B cell (primary cell): ENCODE results near the gene SCARB2. TPM values are rescaled to one million over a fixed set of nuclear protein-coding genes. Genes with fewer than 3 reads are reported as not detected.

Source experiments
- ATAC-seq: fragments of 200-7000 bp; cut with Tn5 transposase; one replicate; pipeline ENCODE4 v1.10.0; 2021; ENCODE audit warnings: low read depth, mild to moderate bottlenecking, moderate number of reproducible peaks, moderate library complexity
- CTCF ChIA-PET: fragments of 350-600 bp; sonication (Branson Sonifier 250); formaldehyde crosslinking; loops from one replicate; lab custom pipeline; 2021; ENCODE audit warnings: antibody characterized with exemption, inconsistent platforms; lab: Charles Lee
- POLR2A ChIA-PET: fragments of 350-600 bp; sonication (Branson Sonifier 250); formaldehyde crosslinking; loops from one replicate; lab custom pipeline; 2021; ENCODE audit warnings: antibody characterized with exemption; lab: Charles Lee
- DNase-seq: peaks from one replicate; pipeline ENCODE4 v3.0.0; 2013
- H2AFZ ChIP-seq: 2 replicates; pipeline ENCODE4 v1.6.1; 2012; ENCODE audit warnings: mild to moderate bottlenecking, low read depth, low read length; ENCODE audit not compliant: insufficient read depth, poor library complexity, severe bottlenecking
- H3K27ac ChIP-seq, 2 donors: 1 replicate in 1 of 2; 2 replicates in 1 of 2; pipeline ENCODE4 v1.5.1; 2012 to 2013; ENCODE audit warnings: low read length in 2 of 2, mild to moderate bottlenecking in 2 of 2, moderate library complexity in 1 of 2
- H3K27me3 ChIP-seq, 4 experiments: fragments of 200-600 bp in 1 of 4; sonication (generic) in 1 of 4; replicated peaks in 1 of 4; 1 replicate in 2 of 4; 2 replicates in 2 of 4; pipeline versions ENCODE4 v1.6.1 to v1.7.0; 2013 to 2016; ENCODE audit warnings: low read length in 3 of 4, mild to moderate bottlenecking in 2 of 4, mixed read lengths in 1 of 4, moderate library complexity in 1 of 4; ENCODE audit not compliant: insufficient read depth in 4 of 4, control insufficient read depth in 3 of 4; ENCODE audit errors: control extremely low read depth in 1 of 4
- H3K36me3 ChIP-seq, 2 experiments: replicated peaks in 1 of 2; 1 replicate in 1 of 2; 2 replicates in 1 of 2; pipeline versions ENCODE4 v1.6.1 to v1.7.1; 2013; ENCODE audit warnings: low read length in 1 of 2; ENCODE audit not compliant: insufficient read depth in 2 of 2, control insufficient read depth in 1 of 2; ENCODE audit errors: control extremely low read depth in 1 of 2, extremely low read depth in 1 of 2
- H3K4me1 ChIP-seq, 2 donors: fragments of 200-600 bp in 1 of 2; sonication (generic) in 1 of 2; 1 replicate in 1 of 2; 2 replicates in 1 of 2; pipeline versions ENCODE4 v1.5.1 to v1.6.1; 2013 to 2017; ENCODE audit warnings: low read length in 2 of 2; ENCODE audit not compliant: control insufficient read depth in 2 of 2, insufficient read depth in 2 of 2
- H3K4me2 ChIP-seq: replicated peaks from 2 replicates; pipeline ENCODE3; 2012; ENCODE audit warnings: mild to moderate bottlenecking, low read depth, low read length; ENCODE audit not compliant: poor library complexity, severe bottlenecking
- H3K4me3 ChIP-seq, 5 experiments: fragments of 200-600 bp in 1 of 5; sonication (generic) in 1 of 5; 1 replicate in 3 of 5; 2 replicates in 2 of 5; pipeline versions ENCODE4 v1.5.1 to v1.7.0; 2011 to 2016; ENCODE audit warnings: low read length in 4 of 5, mild to moderate bottlenecking in 4 of 5, low read depth in 2 of 5, control low read depth in 1 of 5, moderate library complexity in 1 of 5; ENCODE audit not compliant: insufficient read depth in 1 of 5; ENCODE audit errors: control extremely low read depth in 1 of 5, extremely low read depth in 1 of 5
- H3K79me2 ChIP-seq: fragments of 200-600 bp; sonication (generic); one replicate; pipeline ENCODE4 v1.6.0; 2016; ENCODE audit warnings: low read length; ENCODE audit not compliant: control insufficient read depth, insufficient read depth
- H3K9ac ChIP-seq: fragments of 200-600 bp; sonication (generic); 2 replicates; pipeline ENCODE4 v1.6.1; 2017; ENCODE audit warnings: mild to moderate bottlenecking, low read length, moderate library complexity
- H3K9me3 ChIP-seq, 3 donors: one replicate each; pipeline versions ENCODE4 v1.6.1 to v1.7.1; 2013; ENCODE audit warnings: low read length in 2 of 3; ENCODE audit not compliant: control insufficient read depth in 2 of 3, insufficient read depth in 1 of 3; ENCODE audit errors: control extremely low read depth in 1 of 3
- H4K20me1 ChIP-seq: 2 replicates; pipeline ENCODE4 v1.6.0; 2012; ENCODE audit warnings: mild to moderate bottlenecking, low read length; ENCODE audit not compliant: insufficient read depth, control insufficient read depth, poor library complexity, severe bottlenecking
- H3K27ac Mint-ChIP-seq: one replicate; pipeline ENCODE4 v1.8.0; 2021; ENCODE audit warnings: mixed read lengths
- H3K27me3 Mint-ChIP-seq: one replicate; pipeline ENCODE4 v1.8.0; 2021; ENCODE audit warnings: mixed read lengths
- H3K4me1 Mint-ChIP-seq: one replicate; pipeline ENCODE4 v1.8.0; 2021; ENCODE audit warnings: mixed read lengths
- H3K4me3 Mint-ChIP-seq: one replicate; pipeline ENCODE4 v1.8.0; 2021; ENCODE audit warnings: mixed read lengths
- H3K9me3 Mint-ChIP-seq: one replicate; pipeline ENCODE4 v1.8.0; 2022; ENCODE audit warnings: mixed read lengths; ENCODE audit not compliant: insufficient read depth
- EZH2 ChIP-seq: IDR thresholded peaks from 2 replicates; pipeline ENCODE4 v1.6.1; 2012; ENCODE audit warnings: borderline replicate concordance, low read depth, mild to moderate bottlenecking, moderate library complexity, low read length; ENCODE audit not compliant: insufficient read depth, poor library complexity, severe bottlenecking
- WGBS: methylation state at CpG from one replicate; pipeline ENCODE4 v1.1.5; 2013; ENCODE audit warnings: missing lambda C conversion rate; ENCODE audit not compliant: insufficient coverage; 5-methylcytosine and 5-hydroxymethylcytosine counted together
- intact Hi-C: fragments of 100-400 bp; cut with micrococcal nuclease; formaldehyde crosslinking; loops from one replicate; pipeline ENCODE4 v1.10.0; 2022
- polyA plus RNA-seq: library from polyadenylated mRNA; depleted of rRNA; stranded (reverse); fragments of >200 nt; gene quantifications from 2 replicates; pipeline ENCODE4 v1.2.3, GENCODE V29; 2012
- total RNA-seq, 2 donors: library from RNA; stranded (reverse); fragments of 120-200 nt in 1 of 2; gene quantifications; 1 replicate in 1 of 2; 2 replicates in 1 of 2; pipeline versions ENCODE4 v1.2.3 to v1.2.4, GENCODE V29; 2013 to 2022
- TF ChIP-seq, protein P1 (sequence below): fragments of 200-600 bp; IDR thresholded peaks from one replicate; pipeline ENCODE4 v1.8.0; 2022; ENCODE audit warnings: antibody characterized with exemption, mild to moderate bottlenecking

Gene SCARB2
- total and polyA plus RNA-seq, 2 donors (not counting 1 experiment from before 2014, with no cell fraction given) = 7.8 to 30.3 TPM

DNA sequence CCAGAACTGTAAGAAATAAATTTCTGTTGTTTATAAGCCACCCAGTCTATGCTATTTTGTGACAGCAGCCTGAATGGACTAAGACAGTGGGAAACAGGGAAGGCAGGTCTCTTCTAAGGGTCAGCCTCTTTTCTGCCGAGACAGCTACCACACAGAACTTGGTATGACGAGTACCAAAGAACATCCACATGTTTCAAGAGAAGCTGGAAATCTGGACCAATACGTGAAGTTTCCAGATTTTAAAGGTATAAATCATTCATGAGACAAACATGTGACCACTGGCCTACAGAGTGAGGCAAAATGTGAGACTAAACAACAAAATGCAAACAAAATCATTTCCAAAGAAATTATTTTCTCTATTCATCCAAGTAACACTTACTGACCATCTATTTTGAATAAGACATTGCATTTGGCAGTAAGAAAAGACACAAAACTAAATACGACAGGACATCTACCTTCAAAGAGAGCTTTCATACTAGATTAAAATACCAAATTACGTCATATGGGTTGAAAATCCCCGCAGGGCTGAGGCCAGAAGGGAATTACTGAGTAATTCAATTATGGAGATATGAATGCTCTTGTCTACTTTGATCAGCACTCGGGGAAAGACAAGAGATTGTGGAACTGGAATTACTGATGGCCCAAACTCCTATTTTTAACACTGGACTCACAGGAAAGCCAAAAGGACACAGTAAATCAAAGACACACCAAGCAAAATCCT lies 7.2 kb downstream of the SCARB2 start:
- Histone ChIP-seq H3K9me3 (no peaks in the 10 kb centered on the region), H2AFZ (no peak overlapping the region), H3K4me3 (no peak overlapping the region), H3K27me3 (no peaks in the 10 kb centered on the region), H3K79me2 (peaks cover 62% of the 10 kb centered on the region), H3K27ac (no peak overlapping the region), H3K4me2 (no peak overlapping the region), H4K20me1 (peaks cover 7% of the 10 kb centered on the region), H3K36me3 (no peaks in the 10 kb centered on the region), H3K4me1 (peaks cover 21 to 25% of the 10 kb centered on the region in 2 donors), H3K9ac (no peak overlapping the region)
- Mint-ChIP-seq H3K4me3 (no peak overlapping the region), H3K27ac (no peak overlapping the region), H3K9me3 (no peaks in the 10 kb centered on the region), H3K27me3 (no peaks in the 10 kb centered on the region), H3K4me1 (peaks cover 29% of the 10 kb centered on the region)
- 100% methylated on average over 2 of the region's 7 CpGs for WGBS
- TF ChIP-seq EZH2 = no peak
- TF ChIP-seq, protein P1, sequence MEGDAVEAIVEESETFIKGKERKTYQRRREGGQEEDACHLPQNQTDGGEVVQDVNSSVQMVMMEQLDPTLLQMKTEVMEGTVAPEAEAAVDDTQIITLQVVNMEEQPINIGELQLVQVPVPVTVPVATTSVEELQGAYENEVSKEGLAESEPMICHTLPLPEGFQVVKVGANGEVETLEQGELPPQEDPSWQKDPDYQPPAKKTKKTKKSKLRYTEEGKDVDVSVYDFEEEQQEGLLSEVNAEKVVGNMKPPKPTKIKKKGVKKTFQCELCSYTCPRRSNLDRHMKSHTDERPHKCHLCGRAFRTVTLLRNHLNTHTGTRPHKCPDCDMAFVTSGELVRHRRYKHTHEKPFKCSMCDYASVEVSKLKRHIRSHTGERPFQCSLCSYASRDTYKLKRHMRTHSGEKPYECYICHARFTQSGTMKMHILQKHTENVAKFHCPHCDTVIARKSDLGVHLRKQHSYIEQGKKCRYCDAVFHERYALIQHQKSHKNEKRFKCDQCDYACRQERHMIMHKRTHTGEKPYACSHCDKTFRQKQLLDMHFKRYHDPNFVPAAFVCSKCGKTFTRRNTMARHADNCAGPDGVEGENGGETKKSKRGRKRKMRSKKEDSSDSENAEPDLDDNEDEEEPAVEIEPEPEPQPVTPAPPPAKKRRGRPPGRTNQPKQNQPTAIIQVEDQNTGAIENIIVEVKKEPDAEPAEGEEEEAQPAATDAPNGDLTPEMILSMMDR = no peak
- CTCF ChIA-PET = no interaction called here
- ATAC-seq (no peak), DNase-seq (no peak)
- POLR2A ChIA-PET = no interaction called here
- intact Hi-C loops = no loop called here

DNA sequence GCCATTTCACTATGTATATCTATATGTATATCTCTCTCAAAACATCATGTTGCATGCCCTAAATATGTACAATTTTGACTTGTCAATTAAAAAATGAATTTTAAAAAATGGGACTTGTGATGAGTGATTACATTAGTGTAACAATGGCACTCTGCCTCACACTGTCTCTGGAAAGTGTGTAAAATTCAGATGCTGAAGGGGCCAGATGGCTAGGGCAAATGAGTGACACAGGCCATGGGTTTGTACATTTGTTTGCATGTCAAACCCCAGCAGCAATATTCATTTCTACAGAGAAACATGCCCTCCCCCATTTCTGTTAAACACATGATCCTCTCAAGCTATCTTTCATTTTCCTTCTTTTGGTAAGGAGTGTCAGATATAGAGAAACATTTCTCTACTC lies 8.1 kb downstream of the SCARB2 start:
- H3K27ac ChIP-seq = no peak overlapping the region

More for the DNA sequence above, 8.1 kb downstream of the SCARB2 start:
- H3K4me1 Mint-ChIP-seq = peaks cover 28% of the 10 kb centered on the region
- intact Hi-C loops = no loop called here
- H3K9me3 ChIP-seq = no peaks in the 10 kb centered on the region
- ChIA-PET POLR2A (no interaction called here), CTCF (no interaction called here)
- no peak for TF ChIP-seq EZH2
- TF ChIP-seq, protein P1 = no peak
- H3K4me2 ChIP-seq = no peak overlapping the region
- ATAC-seq (no peak), DNase-seq (no peak)
- H3K27me3 Mint-ChIP-seq = no peaks in the 10 kb centered on the region
- H4K20me1 ChIP-seq = peaks cover 7% of the 10 kb centered on the region
- H3K27me3 ChIP-seq = no peaks in the 10 kb centered on the region
- peaks cover 64% of the 10 kb centered on the region for H3K79me2 ChIP-seq
- H3K4me1 ChIP-seq = peaks cover 18 to 19% of the 10 kb centered on the region in 2 donors
- H3K4me3 ChIP-seq = no peak overlapping the region
- no peak overlapping the region for H3K9ac ChIP-seq
- no peak overlapping the region for H2AFZ ChIP-seq
- H3K9me3 Mint-ChIP-seq = no peaks in the 10 kb centered on the region
- no peak overlapping the region for H3K27ac Mint-ChIP-seq
- H3K36me3 ChIP-seq = no peaks in the 10 kb centered on the region
- no peak overlapping the region for H3K4me3 Mint-ChIP-seq
